Endodermal cell (in vitro differentiated cells): Measurements from ENCODE around the gene TGFBI. TPM values are rescaled to one million over a fixed set of nuclear protein-coding genes. Genes with fewer than 3 reads are reported as not detected.

Experiments used
- DNase-seq: peaks from one replicate; pipeline ENCODE4 v3.0.0-alpha.2; 2017
- H3K27ac ChIP-seq: 2 replicates; pipeline ENCODE4 v1.5.1; 2013; ENCODE audit warnings: mild to moderate bottlenecking, low read depth, low read length, moderate library complexity
- H3K27me3 ChIP-seq: 2 replicates; pipeline ENCODE4 v1.6.1; 2013; ENCODE audit warnings: mild to moderate bottlenecking, low read length, moderate library complexity; ENCODE audit not compliant: insufficient read depth, control insufficient read depth, poor library complexity, severe bottlenecking
- H3K36me3 ChIP-seq: 2 replicates; pipeline ENCODE4 v1.7.0; 2013; ENCODE audit warnings: mild to moderate bottlenecking, low read length, moderate library complexity; ENCODE audit not compliant: control insufficient read depth, insufficient read depth
- H3K4me1 ChIP-seq: one replicate; pipeline ENCODE4 v1.7.0; 2013; ENCODE audit warnings: low read length; ENCODE audit not compliant: control insufficient read depth, insufficient read depth
- H3K4me3 ChIP-seq: 2 replicates; pipeline ENCODE4 v1.5.1; 2013; ENCODE audit warnings: mild to moderate bottlenecking, low read length, moderate library complexity
- H3K9ac ChIP-seq: 2 replicates; pipeline ENCODE4 v1.6.1; 2013; ENCODE audit warnings: mild to moderate bottlenecking, low read length, moderate library complexity; ENCODE audit not compliant: poor library complexity, severe bottlenecking; ENCODE audit errors: extremely low read depth
- H3K9me3 ChIP-seq: 2 replicates; pipeline ENCODE4 v1.6.1; 2013; ENCODE audit warnings: mild to moderate bottlenecking, low read length, moderate library complexity; ENCODE audit not compliant: control insufficient read depth
- H3K27ac Mint-ChIP-seq: 2 replicates; pipeline ENCODE4 v1.8.0; 2020; ENCODE audit warnings: mixed read lengths
- H3K27me3 Mint-ChIP-seq: 2 replicates; pipeline ENCODE4 v1.8.0; 2021; ENCODE audit warnings: mild to moderate bottlenecking, mixed read lengths; ENCODE audit not compliant: insufficient read depth
- H3K36me3 Mint-ChIP-seq: 2 replicates; pipeline ENCODE4 v1.8.0; 2020; ENCODE audit warnings: low read depth, mixed read lengths
- H3K4me1 Mint-ChIP-seq: 2 replicates; pipeline ENCODE4 v1.8.0; 2020; ENCODE audit warnings: mixed read lengths
- H3K4me3 Mint-ChIP-seq: 2 replicates; pipeline ENCODE4 v1.8.0; 2020; ENCODE audit warnings: mild to moderate bottlenecking, moderate library complexity, mixed read lengths
- H3K9me3 Mint-ChIP-seq: 2 replicates; pipeline ENCODE4 v1.8.0; 2020; ENCODE audit warnings: mild to moderate bottlenecking, mixed read lengths
- CTCF ChIP-seq: fragments of 200-600 bp; sonication (generic); conservative IDR thresholded peaks from 2 replicates; pipeline ENCODE4 v1.5.0; 2021; ENCODE audit warnings: antibody characterized with exemption, mild to moderate bottlenecking
- WGBS, 2 experiments: methylation state at CpG; one replicate each; pipeline versions ENCODE4 v1.1.5 to v1.1.7; 2013; ENCODE audit warnings: missing lambda C conversion rate in 2 of 2, mixed read lengths in 1 of 2; ENCODE audit not compliant: insufficient coverage in 1 of 2, insufficient read length in 1 of 2; 5-methylcytosine and 5-hydroxymethylcytosine counted together
- total RNA-seq, 2 donors: library from RNA; stranded (reverse); fragmentation: NEBNext Ultra II Directional in 1 of 2; extraction: Animal tissue kit (Norgen Biotek cat#: 25700) in 1 of 2; gene quantifications; 2 replicates in 1 of 2; 3 replicates in 1 of 2; pipeline ENCODE4 v1.2.1, GENCODE V29; 2021

Gene TGFBI
- total RNA-seq, 2 donors from 2014 or later = 2.8 to 4.9 TPM

- Histone ChIP-seq H3K4me3 (no peak overlapping the region), H3K9me3 (no peaks in the 10 kb centered on the region), H3K27ac (no peak overlapping the region), H3K36me3 (no peaks in the 10 kb centered on the region), H3K27me3 (peaks cover 12% of the 10 kb centered on the region), H3K9ac (no peak overlapping the region), H3K4me1 (no peaks in the 10 kb centered on the region)
- Mint-ChIP-seq H3K4me3 (no peak overlapping the region), H3K9me3 (no peaks in the 10 kb centered on the region), H3K4me1 (no peaks in the 10 kb centered on the region), H3K27ac (no peak overlapping the region), H3K27me3 (peaks cover 28% of the 10 kb centered on the region), H3K36me3 (no peaks in the 10 kb centered on the region)
- DNase-seq = peak; percentile 35
- 83 to 100% methylated on average over 1 to 4 of the region's 4 CpGs for WGBS, 2 experiments
- TF ChIP-seq CTCF = no peak
Observed at GRCh38 chr5:136021016-136021405, 7.8 kb upstream of the TGFBI start.

DNA sequence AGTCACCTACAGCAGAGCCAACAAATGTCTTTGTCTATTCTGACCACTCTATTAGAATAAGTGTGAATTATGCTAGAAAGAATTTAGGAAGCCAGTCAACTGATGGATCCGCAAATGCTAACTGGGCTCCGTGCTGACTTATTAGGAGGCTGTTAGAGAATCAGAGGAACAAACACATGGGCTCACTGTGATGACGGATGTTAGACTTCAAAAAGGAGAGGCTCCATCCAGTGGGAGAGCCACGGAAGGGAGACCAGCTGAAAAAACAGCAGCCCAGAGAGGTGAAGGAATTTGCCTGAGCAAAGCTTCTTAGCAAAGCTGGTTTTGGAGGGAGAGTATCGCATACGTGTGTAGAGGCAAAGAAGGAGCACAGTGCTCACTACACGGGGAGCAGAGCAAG, 5.8 kb upstream of the TGFBI start:
- Mint-ChIP-seq H3K9me3 (no peaks in the 10 kb centered on the region), H3K27me3 (peaks cover 48% of the 10 kb centered on the region), H3K4me3 (no peak overlapping the region), H3K36me3 (no peaks in the 10 kb centered on the region), H3K4me1 (no peaks in the 10 kb centered on the region), H3K27ac (no peak overlapping the region)
- WGBS, 2 experiments = 92 to 93% methylated on average over 7 of the region's 7 CpGs
- H3K27me3 ChIP-seq = peaks cover 31% of the 10 kb centered on the region
- no peak overlapping the region for H3K9ac ChIP-seq
- H3K36me3 ChIP-seq = no peaks in the 10 kb centered on the region
- no peak overlapping the region for H3K4me3 ChIP-seq
- no peaks in the 10 kb centered on the region for H3K4me1 ChIP-seq
- no peak for TF ChIP-seq CTCF
- no peaks in the 10 kb centered on the region for H3K9me3 ChIP-seq
- peak; percentile 29 for DNase-seq
- H3K27ac ChIP-seq = no peak overlapping the region

GRCh38 chr5:136023958-136024541, 4.7 kb upstream of the TGFBI start:
- Mint-ChIP-seq H3K27ac (no peak overlapping the region), H3K4me3 (no peak overlapping the region), H3K27me3 (peaks cover 55% of the 10 kb centered on the region), H3K9me3 (no peaks in the 10 kb centered on the region), H3K36me3 (no peaks in the 10 kb centered on the region), H3K4me1 (peaks cover 2% of the 10 kb centered on the region)
- no peak overlapping the region for H3K9ac ChIP-seq
- TF ChIP-seq CTCF = no peak
- H3K36me3 ChIP-seq = no peaks in the 10 kb centered on the region
- H3K27me3 ChIP-seq = peaks cover 40% of the 10 kb centered on the region
- H3K4me3 ChIP-seq = no peak overlapping the region
- H3K9me3 ChIP-seq = no peaks in the 10 kb centered on the region
- DNase-seq = no peak
- no peak overlapping the region for H3K27ac ChIP-seq
- 93 to 96% methylated on average over 8 to 9 of the region's 9 CpGs for WGBS, 2 experiments
- H3K4me1 ChIP-seq = no peaks in the 10 kb centered on the region
